ENCODE results near the gene EIF3M.

Gene EIF3M

GRCh38 chr11:32583459-32584271 lies at the start of gene EIF3M:
EIF3M (plus strand) TSS chr11:32583831; CDS start chr11:32583888, 57 bp downstream.
- H3K9me3 Mint-ChIP-seq, result no peaks in the 10 kb centered on the region
- H3K4me3 Mint-ChIP-seq, result peak within 1 kb of the TSS; percentile 99
- peaks cover 29% of the 10 kb centered on the region for H3K4me1 Mint-ChIP-seq (ENCODE audit: low read depth)
- no peaks in the 10 kb centered on the region for H3K27me3 Mint-ChIP-seq (ENCODE audit: low read depth)
- H3K36me3 Mint-ChIP-seq (ENCODE audit: low read depth), result peaks cover 22% of the 10 kb centered on the region
- H3K27ac Mint-ChIP-seq, result peak within 1 kb of the TSS; percentile 99

- no peaks in the 10 kb centered on the region for H3K27me3 Mint-ChIP-seq (ENCODE audit: low read depth)
- H3K9me3 Mint-ChIP-seq, result no peaks in the 10 kb centered on the region
- no peaks in the 10 kb centered on the region for H3K4me1 Mint-ChIP-seq (ENCODE audit: low read depth)
- no peak overlapping the region for H3K4me3 Mint-ChIP-seq
- no peak overlapping the region for H3K27ac Mint-ChIP-seq
- H3K36me3 Mint-ChIP-seq (ENCODE audit: low read depth), result no peaks in the 10 kb centered on the region
Measured at GRCh38 chr11:32538804-32539203, 44.8 kb upstream of the EIF3M start.

DNA sequence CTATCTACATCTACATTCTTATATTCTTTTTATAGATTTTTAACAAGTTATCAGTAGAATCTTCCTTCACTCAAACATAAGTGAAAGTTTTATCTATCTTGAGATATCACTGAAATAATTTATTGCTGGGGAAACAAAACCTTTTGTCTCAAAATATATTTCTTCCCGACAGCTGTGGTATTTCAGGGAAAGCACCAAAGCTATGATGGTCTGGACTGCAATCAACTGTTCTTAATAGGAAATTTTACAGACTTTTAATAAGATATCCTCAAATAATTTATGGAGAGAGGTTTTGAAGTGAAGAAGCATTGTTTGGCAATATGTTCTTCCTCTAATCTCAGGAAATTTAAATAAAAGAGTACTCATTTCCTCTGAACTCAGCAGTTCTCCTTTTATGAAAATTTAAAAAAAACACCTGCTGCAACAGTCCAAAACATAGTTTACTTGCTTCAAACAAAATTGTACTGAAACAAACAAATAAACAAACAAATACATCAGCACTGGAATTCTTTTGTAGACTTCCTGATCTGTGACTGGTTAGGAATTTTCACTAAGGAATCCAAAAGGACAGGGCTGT lies 33.9 kb upstream of the EIF3M start:
- peaks cover 14% of the 10 kb centered on the region for H3K27me3 Mint-ChIP-seq (ENCODE audit: low read depth)
- no peak overlapping the region for H3K27ac Mint-ChIP-seq
- H3K36me3 Mint-ChIP-seq (ENCODE audit: low read depth), result no peaks in the 10 kb centered on the region
- no peaks in the 10 kb centered on the region for H3K9me3 Mint-ChIP-seq
- H3K4me3 Mint-ChIP-seq, result no peak overlapping the region
- no peaks in the 10 kb centered on the region for H3K4me1 Mint-ChIP-seq (ENCODE audit: low read depth)

DNA sequence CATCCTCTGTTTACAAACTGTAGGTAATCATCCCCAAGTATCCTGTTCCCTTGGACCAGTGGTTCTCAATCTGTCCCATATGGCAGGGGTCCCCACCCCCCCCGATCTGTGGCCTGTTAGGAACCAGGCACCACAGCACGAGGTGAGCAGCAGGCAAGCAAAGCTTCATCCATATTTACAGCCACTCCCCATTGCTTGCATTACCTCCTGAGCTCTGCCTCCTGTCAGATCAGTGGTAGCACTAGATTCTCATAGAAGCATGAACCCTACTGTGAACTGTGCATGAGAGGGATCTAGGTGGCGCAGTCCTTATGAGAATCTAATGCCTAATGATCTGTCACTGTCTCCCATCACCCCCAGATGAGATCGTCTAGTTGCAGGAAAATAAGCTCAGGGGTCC lies 33.4 kb upstream of the EIF3M start:
- Mint-ChIP-seq H3K27ac (no peak overlapping the region), H3K4me1 (ENCODE audit: low read depth) (no peaks in the 10 kb centered on the region), H3K4me3 (no peak overlapping the region), H3K9me3 (no peaks in the 10 kb centered on the region), H3K36me3 (ENCODE audit: low read depth) (no peaks in the 10 kb centered on the region), H3K27me3 (ENCODE audit: low read depth) (peaks cover 14% of the 10 kb centered on the region)

DNA sequence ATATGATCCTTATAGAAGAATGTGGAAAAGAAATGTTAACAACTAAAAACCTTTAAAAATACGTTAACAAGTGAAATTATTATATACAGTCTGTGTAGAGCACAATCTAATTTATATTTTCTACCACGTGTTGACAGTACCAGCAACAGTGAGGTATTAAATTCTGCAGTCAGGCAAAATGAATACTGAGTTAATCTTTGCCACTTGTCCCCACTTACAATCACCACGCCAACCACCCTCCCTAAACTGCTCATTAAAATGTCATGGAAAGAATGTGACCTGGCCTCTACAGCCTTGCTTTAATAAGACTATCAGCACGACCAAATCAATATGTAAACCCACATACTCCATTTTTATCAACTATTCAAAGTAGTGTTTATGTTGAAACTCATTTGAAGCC lies 28.5 kb upstream of the EIF3M start:
- no peak overlapping the region for H3K27ac Mint-ChIP-seq
- H3K9me3 Mint-ChIP-seq, result no peaks in the 10 kb centered on the region
- peaks cover 10% of the 10 kb centered on the region for H3K27me3 Mint-ChIP-seq (ENCODE audit: low read depth)
- H3K4me3 Mint-ChIP-seq, result no peak overlapping the region
- no peaks in the 10 kb centered on the region for H3K4me1 Mint-ChIP-seq (ENCODE audit: low read depth)
- H3K36me3 Mint-ChIP-seq (ENCODE audit: low read depth), result no peaks in the 10 kb centered on the region

GRCh38 chr11:32555895-32556294 lies 27.7 kb upstream of the EIF3M start:
- Mint-ChIP-seq H3K9me3 (no peaks in the 10 kb centered on the region), H3K27me3 (ENCODE audit: low read depth) (peaks cover 7% of the 10 kb centered on the region), H3K36me3 (ENCODE audit: low read depth) (no peaks in the 10 kb centered on the region), H3K27ac (no peak overlapping the region), H3K4me1 (ENCODE audit: low read depth) (no peaks in the 10 kb centered on the region), H3K4me3 (no peak overlapping the region)

- Mint-ChIP-seq H3K36me3 (ENCODE audit: low read depth) (no peaks in the 10 kb centered on the region), H3K4me1 (ENCODE audit: low read depth) (peaks cover 6% of the 10 kb centered on the region), H3K27ac (no peak overlapping the region), H3K27me3 (ENCODE audit: low read depth) (no peaks in the 10 kb centered on the region), H3K4me3 (no peak overlapping the region), H3K9me3 (no peaks in the 10 kb centered on the region)
Measured at GRCh38 chr11:32561835-32562234, 21.8 kb upstream of the EIF3M start.

GRCh38 chr11:32562839-32563599 lies 20.6 kb upstream of the EIF3M start:
- Mint-ChIP-seq H3K36me3 (ENCODE audit: low read depth) (no peaks in the 10 kb centered on the region), H3K27me3 (ENCODE audit: low read depth) (no peaks in the 10 kb centered on the region), H3K9me3 (no peaks in the 10 kb centered on the region), H3K4me3 (no peak overlapping the region), H3K4me1 (ENCODE audit: low read depth) (peaks cover 11% of the 10 kb centered on the region), H3K27ac (no peak overlapping the region)

- Mint-ChIP-seq H3K4me1 (ENCODE audit: low read depth) (peaks cover 11% of the 10 kb centered on the region), H3K36me3 (ENCODE audit: low read depth) (no peaks in the 10 kb centered on the region), H3K27me3 (ENCODE audit: low read depth) (no peaks in the 10 kb centered on the region)
Measured at GRCh38 chr11:32563600-32563959, 20.1 kb upstream of the EIF3M start.

DNA sequence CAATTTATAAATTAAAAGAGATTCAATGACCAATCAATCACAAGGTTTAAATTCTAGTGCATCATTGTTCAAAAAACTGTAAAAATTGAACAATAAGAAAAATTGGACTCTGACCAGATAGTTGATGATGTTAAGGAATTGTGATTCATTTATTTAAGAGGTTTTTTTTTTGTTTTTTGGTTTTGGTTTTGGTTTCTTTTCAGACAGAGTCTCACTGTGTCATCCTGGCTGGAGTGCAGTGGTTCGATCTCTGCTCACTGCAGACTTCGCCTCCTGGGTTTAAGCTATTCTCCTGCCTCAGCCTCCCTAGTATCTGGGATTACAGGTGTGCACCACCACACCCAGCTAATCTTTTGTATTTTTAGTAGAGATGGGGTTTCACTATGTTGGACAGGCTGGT lies 17.1 kb upstream of the EIF3M start:
- Mint-ChIP-seq H3K9me3 (no peaks in the 10 kb centered on the region), H3K36me3 (ENCODE audit: low read depth) (no peaks in the 10 kb centered on the region), H3K4me3 (no peak overlapping the region), H3K27ac (no peak overlapping the region), H3K4me1 (ENCODE audit: low read depth) (peaks cover 12% of the 10 kb centered on the region), H3K27me3 (ENCODE audit: low read depth) (peaks cover 3% of the 10 kb centered on the region)

More at GRCh38 chr11:32563600-32563959, 20.1 kb upstream of the EIF3M start:
- Mint-ChIP-seq H3K4me3 (no peak overlapping the region), H3K9me3 (no peaks in the 10 kb centered on the region), H3K27ac (no peak overlapping the region)

DNA sequence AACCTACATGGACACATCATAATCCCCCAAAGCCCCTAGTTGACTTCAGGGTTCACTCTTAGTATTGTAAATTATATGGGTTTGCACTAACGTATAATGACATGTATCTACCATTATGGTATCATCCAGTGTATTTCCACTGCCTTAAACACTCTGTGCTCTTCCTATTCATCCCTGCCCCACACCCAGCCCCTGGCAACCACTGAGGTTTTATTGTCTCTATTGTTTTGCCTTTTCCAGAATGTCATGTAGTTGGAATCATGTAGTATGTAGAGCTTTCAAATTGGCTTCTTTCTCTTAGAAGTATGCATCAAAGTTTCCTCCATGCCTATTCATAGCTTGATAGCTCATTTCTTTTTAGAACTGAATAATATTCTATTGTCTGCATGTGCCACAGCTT lies 16.5 kb upstream of the EIF3M start:
- Mint-ChIP-seq H3K27me3 (ENCODE audit: low read depth) (peaks cover 3% of the 10 kb centered on the region), H3K4me1 (ENCODE audit: low read depth) (peaks cover 14% of the 10 kb centered on the region), H3K36me3 (ENCODE audit: low read depth) (no peaks in the 10 kb centered on the region), H3K9me3 (no peaks in the 10 kb centered on the region), H3K27ac (no peak overlapping the region), H3K4me3 (no peak overlapping the region)

DNA sequence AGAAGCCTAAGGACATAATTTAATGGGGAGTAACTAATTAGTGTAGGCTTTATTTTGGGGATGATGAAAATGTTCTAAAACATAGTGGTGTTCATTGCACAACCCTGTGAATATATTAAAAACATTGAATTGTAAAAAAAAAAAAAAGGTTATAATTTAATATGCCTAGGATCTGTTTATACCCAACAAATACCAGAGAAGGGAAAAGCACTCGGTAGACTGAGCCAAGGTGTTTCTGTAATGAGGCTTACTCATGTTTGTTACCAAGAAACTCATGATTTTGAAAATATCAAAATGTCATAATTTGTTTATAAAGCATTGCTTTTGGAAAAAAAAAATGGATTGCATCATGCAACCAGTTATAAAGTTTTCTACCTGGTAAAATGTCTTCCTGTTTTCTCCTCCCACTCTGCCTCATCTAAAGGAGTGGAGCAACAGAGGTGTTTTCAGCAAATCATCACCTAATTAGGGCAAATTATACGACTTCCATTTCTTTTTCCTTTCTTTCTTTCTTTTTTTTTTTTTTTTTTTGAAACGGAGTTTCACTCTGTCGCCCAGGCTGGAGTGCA lies 14.2 kb upstream of the EIF3M start:
- Mint-ChIP-seq H3K27ac (no peak overlapping the region), H3K4me1 (ENCODE audit: low read depth) (peaks cover 14% of the 10 kb centered on the region), H3K27me3 (ENCODE audit: low read depth) (peaks cover 3% of the 10 kb centered on the region), H3K9me3 (no peaks in the 10 kb centered on the region), H3K36me3 (ENCODE audit: low read depth) (no peaks in the 10 kb centered on the region), H3K4me3 (no peak overlapping the region)

GRCh38 chr11:32571039-32571438 lies 12.6 kb upstream of the EIF3M start:
- Mint-ChIP-seq H3K36me3 (ENCODE audit: low read depth) (no peaks in the 10 kb centered on the region), H3K4me1 (ENCODE audit: low read depth) (peaks cover 14% of the 10 kb centered on the region), H3K9me3 (no peaks in the 10 kb centered on the region), H3K4me3 (no peak overlapping the region), H3K27ac (no peak overlapping the region), H3K27me3 (ENCODE audit: low read depth) (peaks cover 3% of the 10 kb centered on the region)

- Mint-ChIP-seq H3K36me3 (ENCODE audit: low read depth) (no peaks in the 10 kb centered on the region), H3K4me1 (ENCODE audit: low read depth) (peaks cover 3% of the 10 kb centered on the region), H3K9me3 (no peaks in the 10 kb centered on the region), H3K27me3 (ENCODE audit: low read depth) (peaks cover 3% of the 10 kb centered on the region), H3K4me3 (no peak overlapping the region), H3K27ac (no peak overlapping the region)
Measured at GRCh38 chr11:32573228-32573627, 10.4 kb upstream of the EIF3M start.

Data from T-helper 1 cell treated with Interleukin-12 subunit alpha and Interleukin-12 subunit beta and Interleukin-4 antibody, amounts not matched to agents 30 μg/mL and 1 μg/mL, for 36 hours (primary cell).